Smooth muscle cell (in vitro differentiated cells): Measurements from ENCODE around the gene TCERG1L. TPM values are rescaled to one million over a fixed set of nuclear protein-coding genes. Genes with fewer than 3 reads are reported as not detected.

Experiments
- DNase-seq: peaks from one replicate; lab custom pipeline; 2025; ENCODE audit not compliant: unreplicated experiment; lab: John Stamatoyannopoulos, UW
- H2AFZ ChIP-seq: fragments of 200-600 bp; sonication (generic); 2 replicates; pipeline ENCODE4 v1.6.0; 2016; ENCODE audit warnings: antibody characterized with exemption, low read depth, mild to moderate bottlenecking
- H3F3A ChIP-seq: fragments of 200-600 bp; sonication (generic); 2 replicates; pipeline ENCODE4 v1.6.0; 2017; ENCODE audit warnings: antibody characterized with exemption, low read depth
- H3K27ac ChIP-seq: fragments of 200-600 bp; sonication (generic); 2 replicates; pipeline ENCODE4 v1.5.1; 2016; ENCODE audit warnings: low read depth, mild to moderate bottlenecking
- H3K27me3 ChIP-seq: fragments of 200-600 bp; sonication (generic); 2 replicates; pipeline ENCODE4 v1.6.1; 2016; ENCODE audit warnings: low read depth, mild to moderate bottlenecking
- H3K36me3 ChIP-seq: fragments of 200-600 bp; sonication (generic); 2 replicates; pipeline ENCODE4 v1.5.1; 2016; ENCODE audit warnings: low read depth
- H3K4me1 ChIP-seq: fragments of 200-600 bp; sonication (generic); 2 replicates; pipeline ENCODE4 v1.5.1; 2016; ENCODE audit warnings: low read depth
- H3K4me2 ChIP-seq: fragments of 200-600 bp; sonication (generic); 2 replicates; pipeline ENCODE4 v1.6.0; 2016; ENCODE audit warnings: mild to moderate bottlenecking
- H3K4me3 ChIP-seq: fragments of 200-600 bp; sonication (generic); 2 replicates; pipeline ENCODE4 v1.5.1; 2016; ENCODE audit warnings: mild to moderate bottlenecking
- H3K79me2 ChIP-seq: fragments of 200-600 bp; sonication (generic); 2 replicates; pipeline ENCODE4 v1.6.0; 2016; ENCODE audit warnings: low read depth, mild to moderate bottlenecking
- H3K9ac ChIP-seq: fragments of 200-600 bp; sonication (generic); 2 replicates; pipeline ENCODE4 v1.6.0; 2016; ENCODE audit warnings: low read depth
- H3K9me3 ChIP-seq: fragments of 200-600 bp; sonication (generic); replicated peaks from 2 replicates; pipeline ENCODE4 v1.5.1; 2016; ENCODE audit warnings: low read depth
- H4K20me1 ChIP-seq: fragments of 200-600 bp; sonication (generic); 2 replicates; pipeline ENCODE4 v1.6.0; 2016; ENCODE audit warnings: low read depth
- WGBS: methylation state at CpG from one replicate; pipeline ENCODE4 v1.1.7; 2016; ENCODE audit warnings: low lambda C conversion rate; 5-methylcytosine and 5-hydroxymethylcytosine counted together
- polyA plus RNA-seq: library from polyadenylated mRNA; unstranded; fragments of >200 nt; fragmentation: Nextera tagmentation; extraction: Ambion mirVana; gene quantifications from 2 replicates; pipeline ENCODE4 v1.2.1, GENCODE V29; 2016
- total RNA-seq: library from RNA; depleted of rRNA; stranded (reverse); fragments of >200 nt; gene quantifications from 2 replicates; pipeline ENCODE4 v1.2.3, GENCODE V29; 2014
- TF ChIP-seq, protein P1 (sequence below): fragments of 200-600 bp; sonication (generic); IDR thresholded peaks from 2 replicates; pipeline ENCODE4 v1.5.1; 2017; ENCODE audit warnings: borderline replicate concordance, mild to moderate bottlenecking, antibody characterized with exemption; ENCODE audit not compliant: insufficient read depth, poor library complexity, severe bottlenecking

The TCERG1L gene
- total and polyA plus RNA-seq, 2 experiments from 2014 or later = not detected

DNA sequence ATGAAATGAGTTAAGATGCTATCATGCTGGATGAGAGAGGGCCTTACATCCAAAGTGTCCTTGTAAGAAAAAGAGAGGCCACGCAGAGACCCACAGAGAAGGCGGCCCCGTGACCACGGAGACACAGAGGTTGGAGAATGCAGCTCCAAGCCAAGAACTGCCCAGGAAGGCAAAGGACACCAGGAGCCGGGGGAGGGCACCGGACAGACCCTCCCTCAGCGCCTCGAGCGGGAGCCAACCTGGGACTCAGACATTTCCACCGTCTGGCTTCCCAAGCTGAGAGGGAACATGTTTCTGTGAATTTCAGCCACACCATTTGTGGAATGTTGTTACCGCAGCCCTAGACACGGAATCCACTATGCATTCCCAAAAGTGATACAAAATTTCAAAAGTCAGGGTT lies 22.9 kb downstream of the TCERG1L start:
- H3K9me3 ChIP-seq = no peaks in the 10 kb centered on the region
- H3F3A ChIP-seq = no peaks in the 10 kb centered on the region
- TF ChIP-seq, protein P1, sequence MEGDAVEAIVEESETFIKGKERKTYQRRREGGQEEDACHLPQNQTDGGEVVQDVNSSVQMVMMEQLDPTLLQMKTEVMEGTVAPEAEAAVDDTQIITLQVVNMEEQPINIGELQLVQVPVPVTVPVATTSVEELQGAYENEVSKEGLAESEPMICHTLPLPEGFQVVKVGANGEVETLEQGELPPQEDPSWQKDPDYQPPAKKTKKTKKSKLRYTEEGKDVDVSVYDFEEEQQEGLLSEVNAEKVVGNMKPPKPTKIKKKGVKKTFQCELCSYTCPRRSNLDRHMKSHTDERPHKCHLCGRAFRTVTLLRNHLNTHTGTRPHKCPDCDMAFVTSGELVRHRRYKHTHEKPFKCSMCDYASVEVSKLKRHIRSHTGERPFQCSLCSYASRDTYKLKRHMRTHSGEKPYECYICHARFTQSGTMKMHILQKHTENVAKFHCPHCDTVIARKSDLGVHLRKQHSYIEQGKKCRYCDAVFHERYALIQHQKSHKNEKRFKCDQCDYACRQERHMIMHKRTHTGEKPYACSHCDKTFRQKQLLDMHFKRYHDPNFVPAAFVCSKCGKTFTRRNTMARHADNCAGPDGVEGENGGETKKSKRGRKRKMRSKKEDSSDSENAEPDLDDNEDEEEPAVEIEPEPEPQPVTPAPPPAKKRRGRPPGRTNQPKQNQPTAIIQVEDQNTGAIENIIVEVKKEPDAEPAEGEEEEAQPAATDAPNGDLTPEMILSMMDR = no peak

DNA sequence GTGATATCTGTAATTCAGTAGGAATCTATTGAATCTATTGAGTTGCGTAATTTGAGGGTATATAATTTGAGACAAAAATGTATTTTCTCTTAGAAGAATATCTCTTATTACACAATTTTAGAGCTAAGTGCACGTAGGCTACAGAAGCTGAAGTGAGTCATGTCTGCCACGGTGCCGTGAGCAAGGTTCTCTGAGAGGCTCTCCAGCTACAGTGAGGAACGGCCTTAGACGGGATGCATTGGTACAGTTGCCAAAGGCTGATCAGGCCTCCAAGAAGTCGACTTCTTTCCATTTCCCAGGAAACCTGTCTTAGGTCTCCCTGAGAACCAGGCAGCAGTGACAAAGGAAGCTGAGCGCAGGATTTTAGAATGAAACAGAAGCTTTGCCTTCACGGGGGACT lies 28.6 kb downstream of the TCERG1L start:
- Histone ChIP-seq H3K36me3 (no peaks in the 10 kb centered on the region), H3K4me3 (no peak overlapping the region), H3K4me1 (no peaks in the 10 kb centered on the region), H4K20me1 (no peaks in the 10 kb centered on the region), H3K27ac (no peak overlapping the region), H3K4me2 (no peak overlapping the region), H3F3A (no peaks in the 10 kb centered on the region), H3K27me3 (no peaks in the 10 kb centered on the region), H3K9ac (no peak overlapping the region), H2AFZ (no peak overlapping the region), H3K79me2 (no peaks in the 10 kb centered on the region), H3K9me3 (no peaks in the 10 kb centered on the region)
- 84% methylated on average over 9 of the region's 9 CpGs for WGBS
- TF ChIP-seq, protein P1 = no peak
- no peak for DNase-seq

More for the DNA sequence above, 22.9 kb downstream of the TCERG1L start:
- no peaks in the 10 kb centered on the region for H3K79me2 ChIP-seq
- H3K9ac ChIP-seq = no peak overlapping the region
- no peaks in the 10 kb centered on the region for H3K4me1 ChIP-seq
- no peak overlapping the region for H3K27ac ChIP-seq
- H4K20me1 ChIP-seq = no peaks in the 10 kb centered on the region
- H3K36me3 ChIP-seq = no peaks in the 10 kb centered on the region
- WGBS = 92% methylated on average over 12 of the region's 12 CpGs
- no peaks in the 10 kb centered on the region for H3K27me3 ChIP-seq
- H3K4me3 ChIP-seq = no peak overlapping the region
- DNase-seq = no peak
- no peak overlapping the region for H2AFZ ChIP-seq
- H3K4me2 ChIP-seq = no peak overlapping the region

DNA sequence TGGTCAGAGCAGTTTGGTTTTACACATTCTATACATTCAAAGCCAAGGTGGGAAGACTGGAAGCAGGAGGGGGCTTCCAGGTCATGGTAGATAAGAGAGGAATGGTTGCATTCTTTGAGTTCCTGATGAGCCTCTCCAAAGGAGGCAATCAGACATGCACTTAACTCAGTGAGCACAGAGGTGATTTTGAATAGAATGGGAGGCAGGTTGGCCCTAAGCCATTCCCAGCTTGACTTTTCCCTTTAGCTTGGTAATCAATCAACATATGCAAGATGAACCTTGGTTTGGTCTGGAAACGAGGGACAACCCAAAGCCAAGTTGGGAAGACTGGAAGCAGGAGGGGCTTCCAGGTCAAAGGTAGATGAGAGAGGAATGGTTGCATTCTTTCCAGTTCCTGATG lies 31.4 kb downstream of the TCERG1L start:
- H3K79me2 ChIP-seq = no peaks in the 10 kb centered on the region
- H2AFZ ChIP-seq = no peak overlapping the region
- no peaks in the 10 kb centered on the region for H3F3A ChIP-seq
- H3K9me3 ChIP-seq = no peaks in the 10 kb centered on the region
- H3K4me1 ChIP-seq = no peaks in the 10 kb centered on the region
- H3K4me2 ChIP-seq = no peak overlapping the region
- no peaks in the 10 kb centered on the region for H3K36me3 ChIP-seq
- 8% methylated on average over 1 of the region's 1 CpG for WGBS
- H4K20me1 ChIP-seq = no peaks in the 10 kb centered on the region
- no peak overlapping the region for H3K4me3 ChIP-seq
- no peak for DNase-seq
- H3K9ac ChIP-seq = no peak overlapping the region
- TF ChIP-seq, protein P1 = no peak
- H3K27ac ChIP-seq = no peak overlapping the region
- no peaks in the 10 kb centered on the region for H3K27me3 ChIP-seq

DNA sequence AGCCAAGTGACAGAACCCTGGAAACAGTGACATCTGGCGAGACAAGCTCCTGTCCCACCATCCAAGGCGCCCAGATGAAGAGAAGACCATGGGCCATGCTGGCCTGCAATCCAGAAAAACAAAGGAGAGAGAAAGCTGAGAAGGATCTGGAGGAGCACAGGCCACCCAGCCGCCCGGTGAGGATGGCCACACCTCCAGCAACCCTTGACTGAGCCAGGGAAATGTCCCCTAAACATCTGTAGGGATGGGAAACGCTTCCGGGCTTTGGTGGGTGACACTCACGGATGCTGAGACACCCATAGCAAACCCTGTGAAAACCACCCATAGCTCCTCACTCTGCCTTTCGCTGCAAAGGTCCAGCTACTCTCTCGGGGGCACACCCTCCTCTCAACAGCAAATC lies 32.0 kb downstream of the TCERG1L start:
- no peaks in the 10 kb centered on the region for H3K36me3 ChIP-seq
- no peaks in the 10 kb centered on the region for H3K4me1 ChIP-seq
- TF ChIP-seq, protein P1 = no peak
- no peaks in the 10 kb centered on the region for H4K20me1 ChIP-seq
- H3F3A ChIP-seq = no peaks in the 10 kb centered on the region
- H2AFZ ChIP-seq = no peak overlapping the region
- DNase-seq = no peak
- H3K9ac ChIP-seq = no peak overlapping the region
- WGBS = 95% methylated on average over 9 of the region's 9 CpGs
- H3K4me3 ChIP-seq = no peak overlapping the region
- H3K27ac ChIP-seq = no peak overlapping the region
- no peaks in the 10 kb centered on the region for H3K27me3 ChIP-seq
- no peaks in the 10 kb centered on the region for H3K9me3 ChIP-seq
- no peaks in the 10 kb centered on the region for H3K79me2 ChIP-seq
- no peak overlapping the region for H3K4me2 ChIP-seq
